GM23248 (cell line): ENCODE results near the gene PPM1H. TPM values are rescaled to one million over a fixed set of nuclear protein-coding genes. Genes with fewer than 3 reads are reported as not detected.

Source experiments
- DNase-seq: peaks from one replicate; pipeline ENCODE4 v3.0.0-alpha.2; 2015
- H2AFZ ChIP-seq: fragments of 200-600 bp; sonication (generic); 2 replicates; pipeline ENCODE4 v1.6.1; 2016; ENCODE audit warnings: antibody characterized with exemption
- H3F3A ChIP-seq: fragments of 200-600 bp; sonication (generic); 2 replicates; pipeline ENCODE4 v1.6.1; 2016; ENCODE audit warnings: mild to moderate bottlenecking, antibody characterized with exemption, mixed run types; ENCODE audit not compliant: insufficient read depth
- H3K27ac ChIP-seq: fragments of 200-600 bp; sonication (generic); 2 replicates; pipeline ENCODE4 v1.5.1; 2016; ENCODE audit warnings: mild to moderate bottlenecking
- H3K27me3 ChIP-seq: fragments of 200-600 bp; sonication (generic); replicated peaks from 2 replicates; pipeline ENCODE4 v1.6.1; 2016; ENCODE audit warnings: mild to moderate bottlenecking; ENCODE audit not compliant: insufficient read depth
- H3K36me3 ChIP-seq: fragments of 200-600 bp; sonication (generic); 2 replicates; pipeline ENCODE4 v1.6.1; 2016; ENCODE audit warnings: low read depth, mild to moderate bottlenecking
- H3K4me1 ChIP-seq: fragments of 200-600 bp; sonication (generic); 2 replicates; pipeline ENCODE4 v1.6.1; 2016; ENCODE audit warnings: mild to moderate bottlenecking; ENCODE audit not compliant: insufficient read depth
- H3K4me2 ChIP-seq: fragments of 200-600 bp; sonication (generic); one replicate; pipeline ENCODE4 v1.6.1; 2016; ENCODE audit warnings: mild to moderate bottlenecking; ENCODE audit not compliant: unreplicated experiment
- H3K4me3 ChIP-seq: fragments of 200-600 bp; sonication (generic); 2 replicates; pipeline ENCODE4 v1.5.1; 2016; ENCODE audit warnings: mild to moderate bottlenecking
- H3K79me2 ChIP-seq: fragments of 200-600 bp; sonication (generic); 2 replicates; pipeline ENCODE4 v1.6.1; 2016; ENCODE audit warnings: mild to moderate bottlenecking; ENCODE audit not compliant: insufficient read depth
- H3K9ac ChIP-seq: fragments of 200-600 bp; sonication (generic); 2 replicates; pipeline ENCODE4 v1.6.1; 2016; ENCODE audit warnings: mild to moderate bottlenecking
- H3K9me2 ChIP-seq: fragments of 200-600 bp; sonication (generic); 2 replicates; pipeline ENCODE4 v1.6.1; 2016; ENCODE audit warnings: mixed run types, mild to moderate bottlenecking, moderate library complexity; ENCODE audit not compliant: insufficient read depth
- H3K9me3 ChIP-seq: fragments of 200-600 bp; sonication (generic); one replicate; pipeline ENCODE4 v1.6.1; 2017; ENCODE audit warnings: low read depth
- H4K20me1 ChIP-seq: fragments of 200-600 bp; sonication (generic); 2 replicates; pipeline ENCODE4 v1.6.0; 2016; ENCODE audit not compliant: insufficient read depth
- EZH2 ChIP-seq: fragments of 200-600 bp; sonication (generic); IDR thresholded peaks from 2 replicates; pipeline ENCODE4 v1.6.1; 2018; ENCODE audit warnings: antibody characterized with exemption, mild to moderate bottlenecking; ENCODE audit not compliant: insufficient read depth, poor library complexity, severe bottlenecking
- EZH2phosphoT487 ChIP-seq: fragments of 200-600 bp; sonication (generic); IDR thresholded peaks from 2 replicates; pipeline ENCODE4 v1.6.1; 2018; ENCODE audit warnings: antibody characterized with exemption, moderate library complexity, mild to moderate bottlenecking, low read depth; ENCODE audit not compliant: insufficient read depth
- WGBS, 2 experiments: methylation state at CpG; one replicate each; pipeline ENCODE4 v1.1.6; 2015 to 2017; ENCODE audit warnings: low lambda C conversion rate in 2 of 2, low coverage in 1 of 2; ENCODE audit errors: missing lambda C conversion rate in 2 of 2; 5-methylcytosine and 5-hydroxymethylcytosine counted together
- in situ Hi-C: fragments of 300-500 bp; cut with MboI; formaldehyde crosslinking; loops from 2 replicates; pipeline ENCODE4 v1.15.0; 2020
- polyA plus RNA-seq: library from polyadenylated mRNA; unstranded; fragments of >200 nt; fragmentation: Nextera tagmentation; extraction: Ambion mirVana; gene quantifications from 2 replicates; pipeline ENCODE4 v1.2.1, GENCODE V29; 2016
- total RNA-seq: library from RNA; depleted of rRNA; stranded (reverse); fragments of >200 nt; shearing (Covaris generic); gene quantifications from 2 replicates; pipeline ENCODE4 v1.2.3, GENCODE V29; 2014

PPM1H gene
- total and polyA plus RNA-seq, 2 experiments from 2014 or later: 0.13 to 1.2 TPM

GRCh38 chr12:62681306-62681705 lies 253.6 kb downstream of the PPM1H start:
- TF ChIP-seq EZH2 (no peak), EZH2phosphoT487 (no peak)
- no peaks in the 10 kb centered on the region for H3K36me3 ChIP-seq
- no peak overlapping the region for H3K27ac ChIP-seq
- no peak overlapping the region for H3K4me3 ChIP-seq
- H3K4me2 ChIP-seq: no peak overlapping the region
- 96 to 97% methylated on average over 4 of the region's 4 CpGs for whole genome bisulfite sequencing, 2 experiments
- in situ Hi-C loops: no loop called here
- H2AFZ ChIP-seq: no peak overlapping the region
- no peaks in the 10 kb centered on the region for H3K27me3 ChIP-seq
- no peaks in the 10 kb centered on the region for H3K79me2 ChIP-seq
- H3K4me1 ChIP-seq: peaks cover 33% of the 10 kb centered on the region
- H3K9me2 ChIP-seq: no peaks in the 10 kb centered on the region
- H3F3A ChIP-seq: peaks cover 31% of the 10 kb centered on the region
- DNase-seq: no peak
- H4K20me1 ChIP-seq: no peaks in the 10 kb centered on the region
- no peak overlapping the region for H3K9ac ChIP-seq
- H3K9me3 ChIP-seq: no peaks in the 10 kb centered on the region

- Histone ChIP-seq H3F3A (peaks cover 16% of the 10 kb centered on the region), H2AFZ (no peak overlapping the region), H3K27ac (no peak overlapping the region), H4K20me1 (no peaks in the 10 kb centered on the region), H3K79me2 (no peaks in the 10 kb centered on the region), H3K4me2 (no peak overlapping the region), H3K36me3 (no peaks in the 10 kb centered on the region), H3K9me2 (no peaks in the 10 kb centered on the region), H3K9me3 (no peaks in the 10 kb centered on the region), H3K9ac (no peak overlapping the region), H3K4me1 (peaks cover 16% of the 10 kb centered on the region), H3K27me3 (no peaks in the 10 kb centered on the region), H3K4me3 (no peak overlapping the region)
- no peak for DNase-seq
- TF ChIP-seq EZH2: no peak
- in situ Hi-C loops: no loop called here
- 89 to 94% methylated on average over 3 of the region's 3 CpGs for whole genome bisulfite sequencing, 2 experiments
Measured at GRCh38 chr12:62679608-62680007, 255.3 kb downstream of the PPM1H start.

GRCh38 chr12:62677355-62677754 lies 257.6 kb downstream of the PPM1H start:
- no peaks in the 10 kb centered on the region for H3K4me1 ChIP-seq
- WGBS, 2 experiments: 88 to 92% methylated on average over 7 of the region's 7 CpGs
- no peaks in the 10 kb centered on the region for H3K9me3 ChIP-seq
- H3K27ac ChIP-seq: no peak overlapping the region
- no peak for DNase-seq
- TF ChIP-seq EZH2phosphoT487 (no peak), EZH2 (no peak)
- no peaks in the 10 kb centered on the region for H3K36me3 ChIP-seq
- H3F3A ChIP-seq: no peaks in the 10 kb centered on the region
- H3K9me2 ChIP-seq: no peaks in the 10 kb centered on the region
- no peak overlapping the region for H3K4me3 ChIP-seq
- no peak overlapping the region for H2AFZ ChIP-seq
- no peaks in the 10 kb centered on the region for H3K27me3 ChIP-seq
- H4K20me1 ChIP-seq: no peaks in the 10 kb centered on the region
- in situ Hi-C loops: no loop called here
- H3K79me2 ChIP-seq: no peaks in the 10 kb centered on the region
- no peak overlapping the region for H3K4me2 ChIP-seq
- no peak overlapping the region for H3K9ac ChIP-seq

GRCh38 chr12:62676521-62677307 lies 258.2 kb downstream of the PPM1H start:
- H3K4me2 ChIP-seq: no peak overlapping the region
- no peaks in the 10 kb centered on the region for H4K20me1 ChIP-seq
- H3K27me3 ChIP-seq: no peaks in the 10 kb centered on the region
- H3K9me3 ChIP-seq: no peaks in the 10 kb centered on the region
- TF ChIP-seq EZH2phosphoT487: no peak
- TF ChIP-seq EZH2: no peak
- in situ Hi-C loops: no loop called here
- H3K4me1 ChIP-seq: no peaks in the 10 kb centered on the region
- no peaks in the 10 kb centered on the region for H3K36me3 ChIP-seq
- no peaks in the 10 kb centered on the region for H3K9me2 ChIP-seq
- 85 to 93% methylated on average over 11 of the region's 11 CpGs for WGBS, 2 experiments
- no peak for DNase-seq
- no peak overlapping the region for H2AFZ ChIP-seq
- no peak overlapping the region for H3K9ac ChIP-seq
- H3K79me2 ChIP-seq: no peaks in the 10 kb centered on the region
- H3K27ac ChIP-seq: no peak overlapping the region
- no peak overlapping the region for H3K4me3 ChIP-seq
- no peaks in the 10 kb centered on the region for H3F3A ChIP-seq
